ENCODE measurements around the gene AADACL2. TPM values are rescaled to one million over a fixed set of nuclear protein-coding genes. Genes with fewer than 3 reads are reported as not detected.

AADACL2 gene
- polyA plus RNA-seq, 2 of the 4 experiments (the other 2 are of a cell fraction), result not detected

DNA sequence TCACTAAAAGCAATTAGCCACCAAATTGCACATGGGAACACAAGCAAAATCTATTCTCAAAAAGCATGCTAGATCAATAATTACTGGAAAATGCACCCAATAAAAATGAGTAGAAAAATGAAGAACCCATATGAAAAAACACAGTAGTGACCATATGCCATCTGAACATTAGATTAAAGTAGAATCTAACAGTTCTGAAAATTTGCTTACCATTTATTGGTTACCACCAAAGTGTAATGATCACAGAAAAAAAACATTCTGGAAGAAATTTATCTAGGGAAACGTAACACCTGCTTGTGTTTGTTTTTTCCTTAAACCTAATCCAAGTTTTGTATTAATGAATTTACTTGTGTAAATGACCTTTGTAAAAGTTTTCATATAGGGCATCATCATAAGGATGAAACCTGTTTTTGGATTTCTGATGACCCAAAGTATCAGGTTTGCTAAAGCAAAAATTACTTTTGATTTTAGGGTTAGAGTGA is 42.6 kb downstream of the AADACL2 start:
- POLR2A ChIA-PET, result no interaction called here

DNA sequence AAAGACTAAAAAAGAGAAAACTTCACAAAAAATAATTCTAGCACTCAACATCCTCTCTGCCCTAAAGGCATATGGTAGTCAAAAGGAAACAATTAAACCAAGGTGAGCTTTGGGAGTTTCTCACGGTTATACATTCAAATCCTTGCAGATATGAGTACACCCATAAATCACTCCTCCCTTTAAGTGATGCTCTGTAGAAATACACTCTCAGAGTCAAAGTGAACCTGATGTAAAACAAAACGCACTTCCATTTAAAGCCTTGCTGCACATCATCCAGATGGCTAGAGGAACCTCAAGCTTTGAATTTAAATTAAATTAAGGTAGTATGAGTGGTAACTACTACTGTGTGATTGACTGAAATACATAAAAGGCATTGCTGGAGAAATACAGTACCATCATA is 44.2 kb downstream of the AADACL2 start:
- ATAC-seq, result peak; percentile 15 to 18; a peak in 3 of 6 replicates

More for the DNA sequence above, 42.6 kb downstream of the AADACL2 start:
- TF ChIP-seq EHMT2 (IDR thresholded peaks at IDR 0.05; ENCODE audit: low read depth) (no peak), BHLHE40 (IDR thresholded peaks at IDR 0.05; ENCODE audit: low read depth, low read length) (no peak), CBX2 (IDR thresholded peaks at IDR 0.05; ENCODE audit: borderline replicate concordance, low read depth) (no peak), RARB (CRISPR knock-in tag; IDR thresholded peaks at IDR 0.05) (peak; percentile 38; the same call in 1 of the 2 replicates), CHD4 (IDR thresholded peaks at IDR 0.05; ENCODE audit: borderline replicate concordance) (no peak), POLR2AphosphoS2 (conservative IDR thresholded peaks at IDR 0.05; ENCODE audit: low read length) (peak; percentile 28; the same call in 1 of the 2 replicates), FOSB (CRISPR knock-in tag; IDR thresholded peaks at IDR 0.05) (peak; percentile 91)
- TF ChIP-seq, protein P1, sequence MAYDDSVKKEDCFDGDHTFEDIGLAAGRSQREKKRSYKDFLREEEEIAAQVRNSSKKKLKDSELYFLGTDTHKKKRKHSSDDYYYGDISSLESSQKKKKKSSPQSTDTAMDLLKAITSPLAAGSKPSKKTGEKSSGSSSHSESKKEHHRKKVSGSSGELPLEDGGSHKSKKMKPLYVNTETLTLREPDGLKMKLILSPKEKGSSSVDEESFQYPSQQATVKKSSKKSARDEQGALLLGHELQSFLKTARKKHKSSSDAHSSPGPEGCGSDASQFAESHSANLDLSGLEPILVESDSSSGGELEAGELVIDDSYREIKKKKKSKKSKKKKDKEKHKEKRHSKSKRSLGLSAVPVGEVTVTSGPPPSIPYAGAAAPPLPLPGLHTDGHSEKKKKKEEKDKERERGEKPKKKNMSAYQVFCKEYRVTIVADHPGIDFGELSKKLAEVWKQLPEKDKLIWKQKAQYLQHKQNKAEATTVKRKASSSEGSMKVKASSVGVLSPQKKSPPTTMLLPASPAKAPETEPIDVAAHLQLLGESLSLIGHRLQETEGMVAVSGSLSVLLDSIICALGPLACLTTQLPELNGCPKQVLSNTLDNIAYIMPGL (CRISPR knock-in tag; IDR thresholded peaks at IDR 0.05; ENCODE audit: borderline replicate concordance), result 0 out of 2 replicates have a peak, but pooled peaks have one; percentile 7
- ATAC-seq, result no peak
- WGBS (ENCODE audit: missing lambda C conversion rate), result 89% methylated on average over 1 of the region's 1 CpG
- FAIRE-seq, result no peak
- CTCF ChIA-PET, result no interaction called here
- no peak overlapping the region for H3K4me3 ChIP-seq
- peaks cover 75% of the 10 kb centered on the region for H3K4me1 ChIP-seq
- H3K27ac ChIP-seq, result no peak overlapping the region
- no peak overlapping the region for H3K4me2 ChIP-seq
- H3K9me3 ChIP-seq, result no peaks in the 10 kb centered on the region
- no peak for DNase-seq (ENCODE audit: low read depth in 1 of 2, low spot score in 1 of 2)

More for the DNA sequence above, 44.2 kb downstream of the AADACL2 start:
- WGBS (ENCODE audit: missing lambda C conversion rate), result 88% methylated on average over 2 of the region's 2 CpGs
- Histone ChIP-seq H3K4me2 (no peak overlapping the region), H3K4me3 (no peak overlapping the region), H3K4me1 (peaks cover 59% of the 10 kb centered on the region), H3K27ac (no peak overlapping the region), H3K9me3 (no peaks in the 10 kb centered on the region)
- no peak for FAIRE-seq
- DNase-seq (ENCODE audit: low read depth in 1 of 2, low spot score in 1 of 2), result no peak
- CTCF ChIA-PET, result interaction anchor here (1.3 kb wide), 1 partner anchor 21 kb away, joined by 3 read pairs; no protein-coding TSS in a partner anchor
- POLR2A ChIA-PET, result interaction anchor here (1.8 kb wide), 1 partner anchor 11 kb away, joined by 5 read pairs; no protein-coding TSS in a partner anchor
- TF ChIP-seq, protein P2, sequence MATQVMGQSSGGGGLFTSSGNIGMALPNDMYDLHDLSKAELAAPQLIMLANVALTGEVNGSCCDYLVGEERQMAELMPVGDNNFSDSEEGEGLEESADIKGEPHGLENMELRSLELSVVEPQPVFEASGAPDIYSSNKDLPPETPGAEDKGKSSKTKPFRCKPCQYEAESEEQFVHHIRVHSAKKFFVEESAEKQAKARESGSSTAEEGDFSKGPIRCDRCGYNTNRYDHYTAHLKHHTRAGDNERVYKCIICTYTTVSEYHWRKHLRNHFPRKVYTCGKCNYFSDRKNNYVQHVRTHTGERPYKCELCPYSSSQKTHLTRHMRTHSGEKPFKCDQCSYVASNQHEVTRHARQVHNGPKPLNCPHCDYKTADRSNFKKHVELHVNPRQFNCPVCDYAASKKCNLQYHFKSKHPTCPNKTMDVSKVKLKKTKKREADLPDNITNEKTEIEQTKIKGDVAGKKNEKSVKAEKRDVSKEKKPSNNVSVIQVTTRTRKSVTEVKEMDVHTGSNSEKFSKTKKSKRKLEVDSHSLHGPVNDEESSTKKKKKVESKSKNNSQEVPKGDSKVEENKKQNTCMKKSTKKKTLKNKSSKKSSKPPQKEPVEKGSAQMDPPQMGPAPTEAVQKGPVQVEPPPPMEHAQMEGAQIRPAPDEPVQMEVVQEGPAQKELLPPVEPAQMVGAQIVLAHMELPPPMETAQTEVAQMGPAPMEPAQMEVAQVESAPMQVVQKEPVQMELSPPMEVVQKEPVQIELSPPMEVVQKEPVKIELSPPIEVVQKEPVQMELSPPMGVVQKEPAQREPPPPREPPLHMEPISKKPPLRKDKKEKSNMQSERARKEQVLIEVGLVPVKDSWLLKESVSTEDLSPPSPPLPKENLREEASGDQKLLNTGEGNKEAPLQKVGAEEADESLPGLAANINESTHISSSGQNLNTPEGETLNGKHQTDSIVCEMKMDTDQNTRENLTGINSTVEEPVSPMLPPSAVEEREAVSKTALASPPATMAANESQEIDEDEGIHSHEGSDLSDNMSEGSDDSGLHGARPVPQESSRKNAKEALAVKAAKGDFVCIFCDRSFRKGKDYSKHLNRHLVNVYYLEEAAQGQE (IDR thresholded peaks at IDR 0.05), result no peak
- TF ChIP-seq TP53 (CRISPR knock-in tag; IDR thresholded peaks at IDR 0.05), result peak; percentile 86; the same call in 1 of the 2 replicates
- TF ChIP-seq MYC (IDR thresholded peaks at IDR 0.05; ENCODE audit: borderline replicate concordance, low read length), result no peak
- no peak for TF ChIP-seq GATA3 (IDR thresholded peaks at IDR 0.05; ENCODE audit: borderline replicate concordance)
- TF ChIP-seq, protein P3, sequence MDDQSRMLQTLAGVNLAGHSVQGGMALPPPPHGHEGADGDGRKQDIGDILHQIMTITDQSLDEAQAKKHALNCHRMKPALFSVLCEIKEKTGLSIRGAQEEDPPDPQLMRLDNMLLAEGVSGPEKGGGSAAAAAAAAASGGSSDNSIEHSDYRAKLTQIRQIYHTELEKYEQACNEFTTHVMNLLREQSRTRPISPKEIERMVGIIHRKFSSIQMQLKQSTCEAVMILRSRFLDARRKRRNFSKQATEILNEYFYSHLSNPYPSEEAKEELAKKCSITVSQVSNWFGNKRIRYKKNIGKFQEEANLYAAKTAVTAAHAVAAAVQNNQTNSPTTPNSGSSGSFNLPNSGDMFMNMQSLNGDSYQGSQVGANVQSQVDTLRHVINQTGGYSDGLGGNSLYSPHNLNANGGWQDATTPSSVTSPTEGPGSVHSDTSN (IDR thresholded peaks at IDR 0.05), result no peak
- TF ChIP-seq, protein P4, sequence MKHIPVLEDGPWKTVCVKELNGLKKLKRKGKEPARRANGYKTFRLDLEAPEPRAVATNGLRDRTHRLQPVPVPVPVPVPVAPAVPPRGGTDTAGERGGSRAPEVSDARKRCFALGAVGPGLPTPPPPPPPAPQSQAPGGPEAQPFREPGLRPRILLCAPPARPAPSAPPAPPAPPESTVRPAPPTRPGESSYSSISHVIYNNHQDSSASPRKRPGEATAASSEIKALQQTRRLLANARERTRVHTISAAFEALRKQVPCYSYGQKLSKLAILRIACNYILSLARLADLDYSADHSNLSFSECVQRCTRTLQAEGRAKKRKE (CRISPR knock-in tag; IDR thresholded peaks at IDR 0.05; ENCODE audit: low read depth), result 0 out of 2 replicates have a peak, but pooled peaks have one; percentile 0
- TF ChIP-seq, protein P1 (CRISPR knock-in tag; IDR thresholded peaks at IDR 0.05; ENCODE audit: borderline replicate concordance), result 0 out of 2 replicates have a peak, but pooled peaks have one; percentile 65
- TF ChIP-seq ZC3H11A (IDR thresholded peaks at IDR 0.05), result no peak
- no peak for TF ChIP-seq CBX2 (IDR thresholded peaks at IDR 0.05; ENCODE audit: borderline replicate concordance, low read depth)
- no peak for TF ChIP-seq EP300 (IDR thresholded peaks at IDR 0.05)
- TF ChIP-seq FOSB (CRISPR knock-in tag; IDR thresholded peaks at IDR 0.05), result no peak
- TF ChIP-seq RFX5 (IDR thresholded peaks at IDR 0.05), result no peak
- TF ChIP-seq FOSL2 (IDR thresholded peaks at IDR 0.05), result no peak
- TF ChIP-seq FOSL2 (CRISPR knock-in tag; IDR thresholded peaks at IDR 0.05), result peak; percentile 21; the same call in 1 of the 2 replicates
- peak; percentile 68; the same call in 1 of the 2 replicates for TF ChIP-seq RARB (CRISPR knock-in tag; IDR thresholded peaks at IDR 0.05)
- TF ChIP-seq, protein P5, sequence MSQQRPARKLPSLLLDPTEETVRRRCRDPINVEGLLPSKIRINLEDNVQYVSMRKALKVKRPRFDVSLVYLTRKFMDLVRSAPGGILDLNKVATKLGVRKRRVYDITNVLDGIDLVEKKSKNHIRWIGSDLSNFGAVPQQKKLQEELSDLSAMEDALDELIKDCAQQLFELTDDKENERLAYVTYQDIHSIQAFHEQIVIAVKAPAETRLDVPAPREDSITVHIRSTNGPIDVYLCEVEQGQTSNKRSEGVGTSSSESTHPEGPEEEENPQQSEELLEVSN (IDR thresholded peaks at IDR 0.05; ENCODE audit: borderline replicate concordance, low read depth), result no peak
- no peak for TF ChIP-seq CHD4 (IDR thresholded peaks at IDR 0.05; ENCODE audit: borderline replicate concordance)
- peak; percentile 93 for TF ChIP-seq POLR2AphosphoS2 (conservative IDR thresholded peaks at IDR 0.05; ENCODE audit: low read length)

Measured in A549 (cell line).